Mucosa of stomach (tissue), 1 donor: ENCODE data around the gene NAV1.
"Not testable (repeated sequence)": the region's sequence is repeated elsewhere in the genome, so short reads cannot be mapped to it uniquely, and the experiment has no call there.

Source experiments
- H3K27me3 ChIP-seq: one replicate; pipeline ENCODE4 v1.7.0; 2013; ENCODE audit warnings: mild to moderate bottlenecking, low read length; ENCODE audit not compliant: control insufficient read depth, insufficient read depth
- H3K36me3 ChIP-seq: one replicate; pipeline ENCODE4 v1.7.0; 2013; ENCODE audit warnings: low read length; ENCODE audit not compliant: control insufficient read depth, insufficient read depth
- H3K4me1 ChIP-seq: one replicate; pipeline ENCODE4 v1.7.0; 2013; ENCODE audit warnings: mild to moderate bottlenecking, low read length; ENCODE audit not compliant: control insufficient read depth, insufficient read depth
- H3K4me3 ChIP-seq: one replicate; pipeline ENCODE4 v1.7.0; 2013; ENCODE audit warnings: low read length
- H3K9ac ChIP-seq: one replicate; pipeline ENCODE4 v1.7.0; 2013; ENCODE audit warnings: mild to moderate bottlenecking, low read length, moderate library complexity
- H3K9me3 ChIP-seq: one replicate; pipeline ENCODE4 v1.7.0; 2013; ENCODE audit warnings: mild to moderate bottlenecking, low read length, moderate library complexity; ENCODE audit not compliant: control insufficient read depth
- donor health status: Pancreatic carcinoma.

The NAV1 gene, protein sequence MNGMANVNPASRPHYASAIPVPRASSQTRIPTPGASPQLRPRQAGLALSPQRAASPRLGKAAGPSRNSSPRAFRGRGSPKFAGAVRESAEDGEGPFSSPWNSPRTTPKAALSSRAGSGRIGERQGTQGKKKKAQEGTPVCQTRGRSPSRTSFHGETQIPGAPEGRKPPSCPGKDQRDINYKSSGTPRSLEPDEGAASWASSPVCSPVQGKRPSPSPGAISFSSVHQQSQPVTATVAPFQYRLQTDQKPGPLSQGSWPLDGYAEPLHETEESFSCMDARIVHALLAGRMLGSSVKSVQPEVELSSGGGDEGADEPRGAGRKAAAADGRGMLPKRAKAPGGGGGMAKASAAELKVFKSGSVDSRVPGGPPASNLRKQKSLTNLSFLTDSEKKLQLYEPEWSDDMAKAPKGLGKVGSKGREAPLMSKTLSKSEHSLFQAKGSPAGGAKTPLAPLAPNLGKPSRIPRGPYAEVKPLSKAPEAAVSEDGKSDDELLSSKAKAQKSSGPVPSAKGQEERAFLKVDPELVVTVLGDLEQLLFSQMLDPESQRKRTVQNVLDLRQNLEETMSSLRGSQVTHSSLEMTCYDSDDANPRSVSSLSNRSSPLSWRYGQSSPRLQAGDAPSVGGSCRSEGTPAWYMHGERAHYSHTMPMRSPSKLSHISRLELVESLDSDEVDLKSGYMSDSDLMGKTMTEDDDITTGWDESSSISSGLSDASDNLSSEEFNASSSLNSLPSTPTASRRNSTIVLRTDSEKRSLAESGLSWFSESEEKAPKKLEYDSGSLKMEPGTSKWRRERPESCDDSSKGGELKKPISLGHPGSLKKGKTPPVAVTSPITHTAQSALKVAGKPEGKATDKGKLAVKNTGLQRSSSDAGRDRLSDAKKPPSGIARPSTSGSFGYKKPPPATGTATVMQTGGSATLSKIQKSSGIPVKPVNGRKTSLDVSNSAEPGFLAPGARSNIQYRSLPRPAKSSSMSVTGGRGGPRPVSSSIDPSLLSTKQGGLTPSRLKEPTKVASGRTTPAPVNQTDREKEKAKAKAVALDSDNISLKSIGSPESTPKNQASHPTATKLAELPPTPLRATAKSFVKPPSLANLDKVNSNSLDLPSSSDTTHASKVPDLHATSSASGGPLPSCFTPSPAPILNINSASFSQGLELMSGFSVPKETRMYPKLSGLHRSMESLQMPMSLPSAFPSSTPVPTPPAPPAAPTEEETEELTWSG (N-terminal part only)

DNA sequence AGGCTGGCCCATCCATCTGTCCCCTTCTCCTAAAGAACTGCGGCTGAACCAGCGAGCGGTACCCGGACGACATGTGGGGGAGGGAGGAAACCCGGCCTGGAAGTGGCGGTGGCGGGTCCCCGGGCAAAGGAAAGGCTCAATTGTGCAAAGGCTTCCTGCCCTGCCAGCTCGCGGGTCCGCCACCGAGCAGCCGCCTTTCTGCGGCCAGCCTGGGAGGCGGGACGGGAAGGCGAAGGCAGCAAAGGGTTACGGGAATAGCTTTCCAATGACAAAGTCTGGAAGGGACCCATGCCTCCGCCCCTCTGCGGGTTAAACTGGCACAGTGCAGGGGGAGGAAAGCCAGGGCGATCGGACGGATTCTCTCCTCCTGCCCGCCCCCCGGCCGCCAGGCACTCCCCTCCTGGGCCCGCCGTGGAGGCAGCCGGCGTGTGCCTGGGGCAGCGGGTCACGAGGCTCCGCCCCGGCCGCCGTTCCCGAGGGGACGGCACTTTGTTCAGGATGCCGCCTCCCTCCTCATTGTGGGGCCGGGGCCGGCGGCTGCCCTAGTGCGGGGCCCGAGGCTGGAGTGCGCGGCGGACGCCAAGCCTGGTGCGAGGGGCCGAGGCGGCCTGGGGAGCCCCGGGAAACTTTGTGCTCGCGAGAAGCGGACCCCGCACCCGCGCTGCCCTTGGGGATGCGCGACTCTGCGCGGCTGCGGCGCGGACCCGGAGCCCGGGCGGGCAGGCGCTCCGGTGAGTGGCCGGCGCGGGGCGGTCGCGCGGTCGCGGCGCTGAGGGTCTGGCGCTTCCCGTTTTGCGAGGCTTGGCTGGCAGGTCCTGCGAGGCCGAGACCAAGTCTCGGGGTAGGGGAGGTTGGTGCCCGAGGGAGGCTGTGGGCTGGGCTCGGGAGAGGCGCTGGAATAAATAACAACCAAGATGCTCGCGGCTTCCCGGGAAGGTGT is at the start of gene NAV1:
Gene NAV1, plus strand, starts transcription at position 516 of the 940 bp plus-strand sequence. CDS start 83,758 bp downstream, outside the sequence.
- Histone ChIP-seq H3K4me1 (peaks cover 24% of the 10 kb centered on the region), H3K9me3 (no peaks in the 10 kb centered on the region), H3K9ac (peak within 1 kb of the TSS; percentile 49), H3K27me3 (peaks cover 46% of the 10 kb centered on the region), H3K36me3 (no peaks in the 10 kb centered on the region), H3K4me3 (peak within 1 kb of the TSS; percentile 6)

DNA sequence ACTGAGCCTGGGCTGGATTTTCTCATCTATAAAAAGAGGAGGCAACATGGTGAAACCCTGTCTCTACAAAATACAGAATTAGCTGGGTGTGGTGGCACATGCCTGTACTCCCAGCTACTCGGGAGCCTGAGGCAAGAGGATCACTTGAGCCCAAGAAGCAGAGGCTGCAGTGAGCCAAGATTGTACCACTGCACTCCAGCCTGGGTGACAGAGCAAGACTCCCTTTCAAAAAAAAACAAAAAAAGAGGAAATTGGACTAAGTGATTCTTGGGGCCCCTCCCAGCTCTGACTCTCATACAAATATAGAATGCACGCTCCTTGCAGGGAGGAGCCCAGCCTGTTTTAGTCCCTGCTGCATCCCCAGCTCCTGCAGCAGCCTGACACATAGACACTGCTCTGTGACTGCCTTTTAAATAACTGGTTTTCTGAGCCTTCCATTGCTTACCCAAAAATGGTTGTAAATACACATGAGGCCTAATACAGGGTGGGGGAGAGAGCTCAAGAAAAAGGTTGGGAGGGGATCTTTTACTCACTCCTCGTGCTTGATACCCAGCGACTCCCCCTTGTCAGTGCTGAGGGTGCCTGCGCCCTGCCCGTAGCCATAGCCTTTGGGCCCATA is 49.2 kb upstream of the NAV1 start:
- H3K9ac ChIP-seq: no peak overlapping the region
- H3K27me3 ChIP-seq: no peaks in the 10 kb centered on the region
- H3K4me3 ChIP-seq: no peak overlapping the region
- H3K4me1 ChIP-seq: peaks cover 21% of the 10 kb centered on the region
- H3K36me3 ChIP-seq: peaks cover 8% of the 10 kb centered on the region
- H3K9me3 ChIP-seq: no peaks in the 10 kb centered on the region

DNA sequence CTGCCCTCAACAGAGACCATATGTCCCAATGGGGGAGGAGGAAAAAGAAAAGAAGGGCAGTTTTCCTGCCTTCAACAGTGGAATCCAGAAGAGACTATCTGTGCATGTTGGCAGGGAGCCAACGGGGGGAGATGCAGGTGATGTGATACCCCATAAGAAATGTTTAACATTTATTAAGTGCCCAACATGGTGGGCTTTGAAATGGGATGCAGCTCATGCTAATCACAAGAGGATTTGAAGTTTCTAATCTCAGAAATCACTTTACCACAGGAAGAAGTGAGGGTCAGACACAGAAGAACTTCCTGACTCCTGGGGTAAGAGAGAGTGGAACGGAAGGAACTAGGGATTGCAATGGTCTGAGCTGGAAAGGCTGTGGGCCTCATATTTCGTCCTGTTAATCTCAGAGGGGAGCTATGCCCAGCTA is 48.2 kb upstream of the NAV1 start:
- Histone ChIP-seq H3K4me3 (no peak overlapping the region), H3K4me1 (peaks cover 31% of the 10 kb centered on the region), H3K9me3 (no peaks in the 10 kb centered on the region), H3K36me3 (peaks cover 4% of the 10 kb centered on the region), H3K27me3 (no peaks in the 10 kb centered on the region), H3K9ac (no peak overlapping the region)

DNA sequence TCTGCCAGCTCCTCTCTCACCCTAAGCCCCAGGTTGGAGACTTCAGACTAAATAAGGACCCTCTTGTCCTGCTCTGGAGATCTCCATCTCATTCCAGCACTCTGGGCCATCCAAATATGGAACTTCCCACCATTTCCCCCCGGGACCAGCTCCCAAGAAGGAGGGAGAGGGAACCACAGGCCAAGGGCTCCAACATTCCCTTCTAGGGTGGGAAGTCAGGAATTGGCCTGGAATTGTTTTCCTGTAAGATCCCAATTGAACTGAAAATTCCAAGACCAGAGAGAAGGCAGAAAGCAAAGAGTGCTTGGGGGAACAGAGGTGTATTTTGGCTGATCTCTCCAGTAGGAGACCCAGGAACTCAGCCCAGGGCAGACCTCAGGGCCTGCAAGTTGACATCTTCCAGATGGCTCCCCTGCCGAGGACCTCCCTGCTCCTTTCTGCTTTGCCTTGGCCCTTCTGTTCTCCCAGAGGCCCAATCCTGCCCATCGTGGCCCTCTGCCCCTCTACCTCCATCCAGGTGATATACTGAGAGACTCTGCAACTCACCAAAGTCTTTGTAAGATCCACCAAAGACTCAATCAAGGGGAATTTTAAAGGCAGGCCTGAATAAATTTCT is 46.9 kb upstream of the NAV1 start:
- Histone ChIP-seq H3K36me3 (peaks cover 4% of the 10 kb centered on the region), H3K9ac (no peak overlapping the region), H3K4me3 (no peak overlapping the region), H3K9me3 (no peaks in the 10 kb centered on the region), H3K4me1 (peaks cover 40% of the 10 kb centered on the region), H3K27me3 (no peaks in the 10 kb centered on the region)

DNA sequence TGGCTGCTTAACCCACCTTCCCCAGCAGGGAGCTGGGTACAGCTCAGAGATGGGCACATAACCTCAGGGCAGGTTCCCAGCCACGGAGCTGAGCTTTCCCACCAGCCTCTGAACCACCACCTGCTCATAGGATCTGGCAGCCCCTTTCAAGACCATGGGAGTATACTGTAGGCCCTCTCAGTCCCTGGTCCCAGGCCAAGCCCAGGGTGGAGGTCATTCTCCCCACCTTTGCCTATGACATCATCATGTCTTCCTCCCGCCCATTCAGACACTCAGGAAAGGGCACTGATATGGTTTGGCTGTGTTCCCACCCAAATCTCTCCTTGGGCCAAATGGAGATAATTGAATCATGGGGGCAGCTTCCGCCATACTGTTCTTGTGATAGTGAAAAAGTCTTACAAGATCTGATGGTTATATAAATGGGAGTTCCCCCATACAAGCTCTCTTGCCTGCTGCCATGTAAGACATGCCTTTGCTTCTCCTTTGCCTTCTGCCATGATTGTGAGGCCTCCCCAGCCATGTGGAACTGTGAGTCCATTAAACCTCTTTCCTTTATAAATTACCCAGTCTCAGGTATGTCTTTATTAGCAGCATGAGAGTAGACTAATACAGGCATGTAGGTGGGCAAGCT is 45.8 kb upstream of the NAV1 start:
- not testable (repeated sequence) for H3K9ac ChIP-seq, H3K36me3 ChIP-seq, H3K9me3 ChIP-seq, H3K27me3 ChIP-seq, H3K4me3 ChIP-seq
- H3K4me1 ChIP-seq: peaks cover 40% of the 10 kb centered on the region

DNA sequence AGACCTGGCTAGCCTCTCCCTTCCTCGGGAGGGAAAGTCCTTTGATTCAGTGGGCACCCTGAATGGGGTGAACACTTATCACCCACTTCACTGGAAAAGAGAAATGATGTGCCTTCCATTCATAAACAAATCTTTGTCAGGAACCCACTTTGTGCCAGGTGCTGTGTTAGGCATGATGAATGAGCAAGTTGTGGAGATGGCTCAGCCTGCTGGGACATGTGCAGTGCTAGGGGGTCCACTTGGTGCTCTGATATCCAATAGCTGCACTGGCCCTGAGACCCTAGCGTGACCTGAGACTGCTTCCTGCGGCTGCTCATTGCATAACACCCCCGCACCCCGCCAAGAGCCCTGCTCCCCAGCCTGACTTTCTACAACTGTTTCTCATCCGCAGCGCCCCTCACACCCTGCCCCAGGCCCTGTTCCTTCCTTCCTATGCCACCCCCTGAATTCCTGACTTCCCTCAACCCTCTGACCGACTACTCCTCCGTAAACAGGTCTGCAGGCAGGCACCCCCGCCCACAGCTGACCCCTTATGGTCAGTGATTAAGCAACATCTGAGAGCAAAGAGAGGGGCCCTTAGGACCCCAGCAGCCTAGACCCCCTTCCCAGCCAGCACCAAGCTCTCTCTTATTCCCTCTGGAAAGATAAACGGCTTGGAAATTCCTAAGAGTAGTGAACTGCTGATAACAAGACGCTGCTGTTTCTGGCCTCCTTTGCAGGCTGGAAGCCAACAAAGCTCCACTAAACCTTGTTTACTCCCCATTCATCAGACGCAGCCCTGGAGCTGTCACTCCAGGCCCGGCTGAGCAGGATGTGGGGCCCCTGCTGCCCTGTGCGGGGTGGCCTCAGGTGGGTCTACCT is 44.9 kb upstream of the NAV1 start:
- Histone ChIP-seq H3K9ac (no peak overlapping the region), H3K27me3 (no peaks in the 10 kb centered on the region), H3K4me1 (peaks cover 40% of the 10 kb centered on the region), H3K4me3 (no peak overlapping the region), H3K9me3 (no peaks in the 10 kb centered on the region), H3K36me3 (peaks cover 4% of the 10 kb centered on the region)

DNA sequence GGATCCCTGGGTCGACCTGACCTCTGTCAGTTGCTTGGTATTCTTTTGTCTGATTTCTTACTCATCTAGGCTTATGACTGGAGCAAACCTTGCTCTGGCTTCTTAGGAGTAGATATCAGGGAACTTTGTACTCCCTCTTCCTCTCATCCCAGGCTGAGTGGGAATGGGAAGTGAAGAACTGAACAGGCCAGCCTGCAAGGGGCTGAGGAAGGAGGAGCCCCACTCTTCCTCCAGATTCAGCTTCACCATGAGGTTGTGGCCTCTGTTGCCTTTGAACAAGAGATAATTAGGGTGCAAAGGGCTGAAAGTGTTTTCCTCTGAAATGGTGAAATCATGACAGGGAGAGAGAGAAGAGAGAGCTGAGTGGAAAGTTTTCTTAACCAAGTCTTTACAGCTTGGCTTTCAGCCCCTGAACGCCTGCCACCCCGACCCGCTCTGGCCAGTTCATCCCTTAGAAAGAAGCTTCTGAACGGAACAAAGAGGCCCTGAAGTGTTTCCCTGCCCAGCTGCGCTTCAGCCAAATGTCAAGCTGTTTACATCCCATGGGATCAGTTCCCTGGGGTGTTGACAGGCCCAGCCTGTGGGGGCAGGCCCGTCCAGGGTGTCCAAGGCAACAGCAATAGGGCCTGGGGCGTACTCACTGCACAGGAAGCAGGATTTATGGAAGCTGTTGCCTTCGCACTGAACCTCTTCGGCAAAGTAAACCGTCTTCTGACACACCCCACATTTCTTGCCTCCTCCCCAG is 43.2 kb upstream of the NAV1 start:
- H3K4me1 ChIP-seq: peaks cover 49% of the 10 kb centered on the region
- no peak overlapping the region for H3K4me3 ChIP-seq

DNA sequence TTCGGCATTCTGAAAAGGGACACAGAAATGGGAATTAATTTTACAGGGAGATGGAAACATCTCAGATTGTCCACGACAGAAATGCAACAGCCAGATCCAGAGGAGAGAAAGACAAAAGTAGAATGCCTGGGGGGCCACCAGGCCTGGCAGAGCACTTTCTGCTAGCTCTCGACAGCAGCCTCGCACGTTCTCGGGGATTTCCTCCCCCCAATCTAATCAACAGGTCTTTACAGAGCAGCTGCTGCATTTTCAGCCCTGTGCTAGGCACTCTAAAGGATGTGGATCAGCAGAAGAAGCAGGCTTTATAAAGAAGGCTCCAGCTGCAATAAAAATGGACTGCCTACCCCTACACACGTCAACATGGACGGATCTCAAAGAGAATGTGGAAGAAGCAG is 42.6 kb upstream of the NAV1 start:
- Histone ChIP-seq H3K9ac (no peak overlapping the region), H3K4me3 (no peak overlapping the region)

More for the DNA sequence above, 43.2 kb upstream of the NAV1 start:
- Histone ChIP-seq H3K27me3 (no peaks in the 10 kb centered on the region), H3K9me3 (no peaks in the 10 kb centered on the region), H3K36me3 (peaks cover 4% of the 10 kb centered on the region), H3K9ac (peak overlapping the region; percentile 26)

DNA sequence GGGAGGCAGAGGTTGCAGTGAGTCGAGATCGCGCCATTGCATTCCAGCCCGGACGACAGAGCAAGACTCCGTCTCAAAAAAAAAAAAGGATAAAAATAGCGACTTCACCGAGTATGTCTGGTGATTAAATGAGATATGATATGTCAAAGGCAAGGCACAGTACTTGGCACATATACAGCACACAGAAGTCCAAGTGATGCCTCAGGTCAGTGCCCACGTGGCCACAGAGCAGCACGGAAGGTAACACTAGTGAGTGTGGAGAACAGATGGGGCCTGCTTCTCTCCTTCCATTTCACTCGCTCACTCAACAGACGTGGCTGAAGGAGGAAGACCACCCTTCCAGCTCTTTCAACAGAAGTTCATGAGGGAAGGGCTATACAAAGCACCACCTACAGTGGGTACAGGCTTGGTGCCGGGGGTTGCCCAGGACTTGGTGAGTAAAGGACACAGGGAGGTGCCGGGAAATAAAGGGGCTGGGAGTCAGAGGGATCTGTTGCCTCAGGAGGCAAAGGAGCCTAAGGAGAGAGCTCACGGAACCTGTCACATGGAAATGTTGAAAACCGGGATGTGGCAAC is 40.9 kb upstream of the NAV1 start:
- Histone ChIP-seq H3K36me3 (peaks cover 4% of the 10 kb centered on the region), H3K4me3 (no peak overlapping the region), H3K4me1 (peaks cover 60% of the 10 kb centered on the region), H3K9me3 (no peaks in the 10 kb centered on the region), H3K27me3 (no peaks in the 10 kb centered on the region), H3K9ac (no peak overlapping the region)

More for the DNA sequence above, 42.6 kb upstream of the NAV1 start:
- Histone ChIP-seq H3K4me1 (peaks cover 55% of the 10 kb centered on the region), H3K36me3 (peaks cover 4% of the 10 kb centered on the region), H3K9me3 (no peaks in the 10 kb centered on the region), H3K27me3 (no peaks in the 10 kb centered on the region)
